Epithelial cell of prostate (primary cell): ENCODE results near the gene KRTAP5-2.
"Not testable (repeated sequence)": the region's sequence is repeated elsewhere in the genome, so short reads cannot be mapped to it uniquely, and the experiment has no call there.

ENCODE experiments used
- DNase-seq: peaks from one replicate; pipeline ENCODE4 v3.0.0-alpha.2; 2011; ENCODE audit warnings: low read depth, low spot score
- H3K27ac ChIP-seq: fragments of 450-650 bp; 2 replicates; pipeline ENCODE4 v1.5.1; 2017; ENCODE audit warnings: mild to moderate bottlenecking

KRTAP5-2 gene

GRCh38 chr11:1595994-1596575, 2.0 kb downstream of the KRTAP5-2 start:
- not testable (repeated sequence) for DNase-seq, H3K27ac ChIP-seq

GRCh38 chr11:1592628-1593027, 5.5 kb downstream of the KRTAP5-2 start:
- no peak overlapping the region for H3K27ac ChIP-seq
- no peak for DNase-seq

DNA sequence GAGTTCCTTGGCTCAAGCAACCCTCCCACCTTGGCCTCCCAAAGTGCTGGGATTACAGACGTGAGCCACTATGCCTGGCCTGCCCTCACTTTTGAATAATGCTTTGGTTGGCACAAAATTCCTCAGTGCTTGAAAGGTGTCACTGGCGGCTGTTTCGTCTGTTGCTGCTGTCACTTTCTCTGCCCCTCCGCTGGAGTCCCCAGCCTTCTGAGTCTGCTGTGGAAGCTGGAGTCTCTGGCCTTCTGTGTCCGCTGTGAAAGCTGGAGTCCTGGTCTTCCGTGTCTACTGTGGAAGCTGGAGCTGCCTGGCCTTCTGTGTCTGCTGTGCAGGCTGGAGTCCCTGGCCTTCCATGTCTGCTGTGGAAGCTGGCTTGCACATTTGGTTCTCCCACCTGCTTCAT, 8.1 kb downstream of the KRTAP5-2 start:
- DNase-seq, result no peak
- peak overlapping the region; percentile 28 for H3K27ac ChIP-seq

DNA sequence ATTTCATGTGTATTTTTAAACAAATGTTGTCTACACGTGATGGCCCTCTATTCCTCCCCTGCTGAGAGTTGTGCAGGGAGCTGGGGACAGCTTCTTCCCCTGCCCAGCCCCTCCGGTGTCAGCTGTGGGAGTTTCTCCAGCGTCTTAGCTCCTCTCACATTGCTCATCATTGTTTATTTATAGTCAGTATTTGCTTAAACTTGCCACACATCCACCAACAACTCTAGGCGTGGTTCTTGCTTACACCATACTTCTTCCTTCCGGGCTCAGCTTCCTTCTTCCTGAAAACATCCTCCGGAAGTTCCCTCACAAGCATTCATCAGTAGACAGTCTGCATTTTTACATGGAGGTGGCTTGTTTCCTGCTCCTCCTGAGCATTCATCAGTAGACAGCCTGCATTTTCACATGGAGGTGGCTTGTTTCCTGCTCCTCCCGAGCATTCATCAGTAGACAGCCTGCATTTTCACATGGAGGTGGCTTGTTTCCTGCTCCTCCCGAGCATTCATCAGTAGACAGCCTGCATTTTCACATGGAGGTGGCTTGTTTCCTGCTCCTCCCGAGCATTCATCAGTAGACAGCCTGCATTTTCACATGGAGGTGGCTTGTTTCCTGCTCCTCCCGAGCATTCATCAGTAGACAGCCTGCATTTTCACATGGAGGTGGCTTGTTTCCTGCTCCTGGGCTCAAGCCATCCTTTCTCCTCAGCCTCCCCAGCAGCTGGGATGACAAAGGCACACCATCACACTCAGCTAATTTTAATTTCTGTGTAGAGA, 8.7 kb downstream of the KRTAP5-2 start:
- peak; percentile 45 for DNase-seq
- peak overlapping the region; percentile 34 for H3K27ac ChIP-seq

DNA sequence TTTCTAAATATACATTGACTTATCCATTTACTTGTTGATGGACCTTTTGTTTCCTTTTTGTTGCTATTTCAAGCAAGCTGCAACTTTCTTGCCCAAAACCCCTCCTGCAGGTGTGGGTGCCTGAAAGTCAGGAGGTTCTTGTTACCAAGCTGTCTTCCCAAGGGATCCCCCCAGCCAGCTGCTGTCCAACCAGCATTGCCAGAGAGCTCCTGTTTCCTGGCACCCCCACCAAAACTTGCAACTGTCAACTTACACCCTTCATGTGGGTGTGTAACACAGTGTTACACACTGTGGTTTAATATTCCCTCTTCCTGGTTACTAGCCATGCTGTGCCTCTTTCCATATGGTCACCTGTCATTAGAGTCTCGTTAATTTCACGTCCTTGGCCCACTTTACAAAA, 11.4 kb downstream of the KRTAP5-2 start:
- no peak overlapping the region for H3K27ac ChIP-seq
- no peak for DNase-seq

DNA sequence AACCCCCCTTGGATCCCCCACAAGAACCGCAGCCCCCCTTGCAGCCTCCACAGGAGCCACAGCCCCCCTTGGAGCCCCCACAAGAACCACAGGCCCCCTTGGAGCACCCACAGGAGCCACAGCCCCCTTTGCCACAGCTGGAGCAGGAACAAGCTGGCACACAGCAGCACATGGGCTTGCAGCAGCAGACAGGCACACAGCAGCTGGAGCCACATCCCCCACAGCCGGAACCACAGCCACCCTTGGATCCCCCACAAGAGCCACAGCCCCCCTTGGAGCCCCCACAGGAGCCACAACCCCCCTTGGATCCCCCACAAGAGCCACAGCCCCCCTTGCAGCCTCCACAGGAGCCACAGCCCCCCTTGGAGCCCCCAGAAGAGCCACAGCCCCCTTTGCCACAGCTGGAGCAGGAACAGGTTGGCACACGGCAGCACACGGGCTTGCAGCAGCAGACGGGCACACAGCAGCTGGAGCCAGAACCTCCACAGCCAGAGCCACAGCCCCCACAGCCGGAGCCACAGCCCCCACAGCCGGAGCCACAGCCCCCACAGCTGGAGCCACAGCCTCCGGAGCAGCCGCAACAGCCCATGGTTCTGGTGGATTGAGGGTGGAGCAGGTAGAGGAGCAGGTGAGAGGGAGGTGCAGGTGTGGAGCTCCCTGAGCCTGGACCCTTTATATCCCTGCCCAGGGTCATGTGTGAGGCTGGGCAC, 13.3 kb downstream of the KRTAP5-2 start, which contains the start of gene KRTAP5-1:
Gene KRTAP5-1 (minus strand): TSS at position 623 of the 710 bp plus-strand sequence. CDS start 34 bp downstream, at position 589.
- DNase-seq, H3K27ac ChIP-seq: not testable (repeated sequence)

GRCh38 chr11:1582909-1583308, 15.2 kb downstream of the KRTAP5-2 start:
- H3K27ac ChIP-seq, DNase-seq: not testable (repeated sequence)

DNA sequence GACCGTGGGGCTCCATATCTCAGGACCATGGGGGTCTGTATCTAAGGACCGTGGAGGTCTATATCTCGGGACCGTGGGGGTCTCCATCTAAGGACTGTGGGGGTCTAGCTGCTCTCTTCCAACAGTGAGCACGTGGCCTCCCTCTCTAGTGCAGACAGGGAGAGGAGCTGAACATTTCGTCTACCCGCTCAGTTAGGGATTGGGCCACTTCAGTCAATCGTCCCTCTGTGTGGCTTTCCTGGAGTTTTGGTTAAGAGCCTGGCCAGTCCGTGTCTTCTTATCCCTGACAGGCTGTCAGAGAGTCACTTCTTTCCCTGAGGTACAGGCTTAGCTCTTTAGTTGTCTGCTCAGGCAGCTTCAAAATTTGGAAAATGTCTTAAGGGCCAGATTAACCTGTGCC, 16.1 kb downstream of the KRTAP5-2 start:
- no peak overlapping the region for H3K27ac ChIP-seq
- no peak for DNase-seq

DNA sequence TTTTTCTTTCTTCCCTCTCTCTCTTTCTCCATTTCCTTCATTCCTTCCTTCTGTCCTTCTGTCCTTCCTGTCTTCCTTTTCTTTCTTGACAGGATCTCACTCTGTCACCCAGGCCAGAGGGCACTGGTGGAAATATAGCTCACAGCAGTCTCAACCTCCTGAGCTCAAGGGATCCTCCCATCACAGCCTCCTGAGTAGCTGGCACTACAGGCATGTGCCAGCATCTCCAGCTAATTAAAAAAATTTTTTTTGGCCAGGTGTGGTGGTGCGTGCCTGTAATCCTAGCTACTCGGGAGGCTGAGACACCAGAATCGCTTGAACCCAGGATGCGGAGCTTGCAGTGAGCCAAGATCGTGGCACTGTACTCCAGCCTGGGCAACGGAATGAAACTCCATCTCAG, 21.3 kb downstream of the KRTAP5-2 start:
- no peak for DNase-seq
- no peak overlapping the region for H3K27ac ChIP-seq

- not testable (repeated sequence) for DNase-seq, H3K27ac ChIP-seq
Measured at GRCh38 chr11:1575756-1576155, 22.3 kb downstream of the KRTAP5-2 start.

DNA sequence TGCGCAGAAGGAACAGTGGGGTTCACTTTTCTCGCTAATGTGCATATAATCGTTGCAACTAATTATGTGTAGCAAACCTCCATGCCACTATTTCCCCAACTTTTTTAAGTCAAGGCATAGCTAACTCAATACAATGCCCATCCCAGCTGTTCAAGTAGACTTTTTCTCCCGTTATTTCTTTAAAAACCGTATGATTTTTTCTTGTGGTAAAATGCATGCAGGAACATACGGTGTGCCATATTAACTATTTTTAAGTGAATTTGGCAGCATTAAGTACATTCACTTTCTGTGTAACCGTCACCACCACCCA, 23.2 kb downstream of the KRTAP5-2 start:
- DNase-seq, result no peak
- H3K27ac ChIP-seq, result no peak overlapping the region

DNA sequence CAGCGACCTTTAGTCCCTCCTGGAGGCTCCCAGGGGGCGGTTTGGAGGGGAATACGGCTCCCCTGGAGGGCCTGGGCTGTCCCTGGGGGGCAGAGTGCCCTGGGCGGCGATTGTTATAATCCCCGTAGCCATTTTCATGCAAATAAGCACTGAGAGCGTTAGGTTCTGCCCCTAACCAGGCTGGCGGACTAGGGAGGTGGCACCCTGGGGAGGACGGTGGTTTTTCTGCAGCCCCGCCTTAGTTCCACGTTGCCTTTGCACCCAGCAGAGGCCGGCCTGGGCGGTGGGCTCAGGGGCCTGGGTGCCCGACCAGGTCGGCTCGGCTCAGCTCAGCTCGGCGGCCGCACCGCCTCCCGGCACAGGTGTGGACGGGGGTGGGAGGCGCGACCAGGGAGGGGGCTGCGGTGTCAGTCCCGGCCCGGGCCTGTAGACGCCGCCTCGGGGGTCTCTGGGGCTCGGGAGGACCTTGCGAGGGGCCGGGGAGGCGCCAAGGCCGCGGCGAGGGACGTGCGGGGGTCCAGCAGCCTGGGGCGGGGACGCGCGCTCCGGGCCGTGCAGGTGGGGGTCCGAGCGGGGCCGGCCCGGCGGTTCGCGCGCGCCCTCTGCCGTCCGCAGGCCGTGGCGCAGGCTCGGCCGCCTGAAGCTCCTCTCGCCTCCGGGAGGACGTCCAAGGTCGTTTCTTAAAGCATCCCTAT, 23.7 kb downstream of the KRTAP5-2 start:
- no peak for DNase-seq
- peak overlapping the region; percentile 52 for H3K27ac ChIP-seq

DNA sequence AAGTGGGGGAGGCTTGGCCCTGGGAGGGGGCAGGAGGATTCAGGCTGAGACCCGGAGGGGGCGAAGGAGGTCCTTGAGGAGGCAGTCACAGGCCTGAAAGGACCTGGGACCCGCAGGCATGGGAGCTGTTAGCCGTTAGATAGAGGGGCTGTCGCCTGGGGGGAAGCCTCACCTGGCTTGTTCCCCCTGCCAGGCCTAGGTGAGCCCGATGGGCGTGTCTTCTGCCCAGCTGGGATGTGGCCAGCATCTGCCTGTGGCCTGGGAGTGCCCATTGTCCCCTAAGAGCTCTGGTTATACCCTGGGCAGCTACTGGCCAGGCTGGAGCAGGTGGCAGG, 24.2 kb downstream of the KRTAP5-2 start:
- no peak for DNase-seq
- H3K27ac ChIP-seq, result peak overlapping the region; percentile 52

GRCh38 chr11:1573077-1573902, 24.8 kb downstream of the KRTAP5-2 start:
- H3K27ac ChIP-seq, result peak overlapping the region; percentile 52
- no peak for DNase-seq

- peak within 1 kb of the TSS; percentile 52 for H3K27ac ChIP-seq
- DNase-seq, result no peak
Measured at GRCh38 chr11:1572197-1573076, 25.7 kb downstream of the KRTAP5-2 start, which contains the start of gene DUSP8. TSS of gene DUSP8 (minus strand) at chr11:1572271. CDS start at chr11:1565826, 6,445 bp downstream.

GRCh38 chr11:1571760-1572196, 26.3 kb downstream of the KRTAP5-2 start:
- no peak for DNase-seq
- no peak overlapping the region for H3K27ac ChIP-seq

- H3K27ac ChIP-seq, result no peak overlapping the region
- DNase-seq, result no peak
Measured at GRCh38 chr11:1570896-1571759, 27.0 kb downstream of the KRTAP5-2 start.

GRCh38 chr11:1570531-1570895, 27.6 kb downstream of the KRTAP5-2 start:
- H3K27ac ChIP-seq, result no peak overlapping the region
- DNase-seq, result no peak
